Neural cell (in vitro differentiated cells): ENCODE results near the gene LUZP1.

Source experiments
- CTCF ChIP-seq: fragments of 450-650 bp; IDR thresholded peaks from 2 replicates; pipeline ENCODE4 v1.5.1; 2014; ENCODE audit warnings: antibody characterized with exemption, mild to moderate bottlenecking, moderate library complexity; ENCODE audit not compliant: poor library complexity, severe bottlenecking
- EP300 ChIP-seq: fragments of 450-650 bp; conservative IDR thresholded peaks from 2 replicates; pipeline ENCODE4 v1.6.1; 2014; ENCODE audit warnings: antibody characterized with exemption, mild to moderate bottlenecking, moderate library complexity; ENCODE audit not compliant: poor library complexity, severe bottlenecking
- EZH2 ChIP-seq: fragments of 200-600, 300-800 bp; shearing (Covaris generic), sonication (generic); IDR thresholded peaks from 2 replicates; pipeline ENCODE4 v1.6.1; 2014; ENCODE audit warnings: antibody characterized with exemption, low read length, borderline replicate concordance, mild to moderate bottlenecking; ENCODE audit not compliant: insufficient read depth, poor library complexity, severe bottlenecking
- MXI1 ChIP-seq: fragments of 450-650 bp; conservative IDR thresholded peaks from 2 replicates; pipeline ENCODE4 v1.6.1; 2014; ENCODE audit warnings: antibody characterized with exemption, mild to moderate bottlenecking; ENCODE audit not compliant: poor library complexity, severe bottlenecking
- POLR2AphosphoS5 ChIP-seq: IDR thresholded peaks from 2 replicates; pipeline ENCODE4 v1.6.1; 2012
- RAD21 ChIP-seq: fragments of 450-650 bp; conservative IDR thresholded peaks from 2 replicates; pipeline ENCODE4 v1.6.1; 2014; ENCODE audit warnings: antibody characterized with exemption, mild to moderate bottlenecking, moderate library complexity
- REST ChIP-seq: IDR thresholded peaks from 2 replicates; pipeline ENCODE4 v1.6.1; 2012; ENCODE audit warnings: borderline replicate concordance
- TAF1 ChIP-seq: IDR thresholded peaks from 2 replicates; pipeline ENCODE4 v1.6.1; 2012; ENCODE audit warnings: low read depth

- TF ChIP-seq MXI1 (no peak), EP300 (no peak), CTCF (no peak), RAD21 (no peak), EZH2 (no peak), TAF1 (no peak), POLR2AphosphoS5 (no peak), REST (no peak)
These were observed 24.9 kb upstream of the LUZP1 start for GRCh38 chr1:23193391-23194118.
